HG03139 (cell line): ENCODE data around the gene ZFYVE28.

Source experiments
- ATAC-seq: cut with Tn5 transposase; IDR thresholded peaks from one replicate; pipeline ENCODE4 v1.9.1; 2021; ENCODE audit not compliant: unreplicated experiment

ZFYVE28 gene

GRCh38 chr4:2306773-2307410, 111.6 kb downstream of the ZFYVE28 start:
- no peak for ATAC-seq

GRCh38 chr4:2305766-2306501, 112.5 kb downstream of the ZFYVE28 start:
- ATAC-seq: no peak

- no peak for ATAC-seq
Observed at GRCh38 chr4:2304877-2305561, 113.4 kb downstream of the ZFYVE28 start.

- no peak for ATAC-seq
Observed at GRCh38 chr4:2304321-2304876, 114.0 kb downstream of the ZFYVE28 start.

GRCh38 chr4:2303686-2304320, 114.6 kb downstream of the ZFYVE28 start:
- ATAC-seq: no peak

- ATAC-seq: no peak
Observed at GRCh38 chr4:2303121-2303685, 115.2 kb downstream of the ZFYVE28 start.

- ATAC-seq: no peak
Observed at GRCh38 chr4:2302387-2303119, 115.9 kb downstream of the ZFYVE28 start.

- no peak for ATAC-seq
Observed at GRCh38 chr4:2301806-2302205, 116.6 kb downstream of the ZFYVE28 start.

GRCh38 chr4:2301225-2301642, 117.2 kb downstream of the ZFYVE28 start:
- ATAC-seq: no peak

GRCh38 chr4:2300431-2301224, 117.8 kb downstream of the ZFYVE28 start:
- ATAC-seq: no peak

GRCh38 chr4:2299794-2300193, 118.7 kb downstream of the ZFYVE28 start:
- no peak for ATAC-seq

- no peak for ATAC-seq
Observed at GRCh38 chr4:2298532-2298991, 119.9 kb downstream of the ZFYVE28 start.

GRCh38 chr4:2297606-2298531, 120.6 kb downstream of the ZFYVE28 start:
- no peak for ATAC-seq

GRCh38 chr4:2296631-2297601, 121.5 kb downstream of the ZFYVE28 start:
- ATAC-seq: no peak

GRCh38 chr4:2295900-2296442, 122.5 kb downstream of the ZFYVE28 start:
- ATAC-seq: no peak

GRCh38 chr4:2295500-2295899, 122.9 kb downstream of the ZFYVE28 start:
- no peak for ATAC-seq

- no peak for ATAC-seq
Observed at GRCh38 chr4:2292646-2293108, 125.8 kb downstream of the ZFYVE28 start.
